Skeletal muscle tissue (tissue), 4 donors: ENCODE measurements around the gene PARP16. TPM values are rescaled to one million over a fixed set of nuclear protein-coding genes. Genes with fewer than 3 reads are reported as not detected.
A peak's percentile ranks its signal among the peaks of the same experiment; 100 is the strongest.

ENCODE experiments used
- H3K27ac ChIP-seq: one replicate; pipeline ENCODE4 v1.7.0; 2013; ENCODE audit warnings: mild to moderate bottlenecking, low read depth, low read length, inconsistent platforms
- H3K27me3 ChIP-seq, 3 donors: one replicate each; pipeline ENCODE4 v1.7.0; 2013; ENCODE audit warnings: low read length in 3 of 3; ENCODE audit not compliant: control insufficient read depth in 3 of 3, insufficient read depth in 3 of 3
- H3K36me3 ChIP-seq, 3 donors: one replicate each; pipeline ENCODE4 v1.7.0; 2013; ENCODE audit warnings: low read length in 3 of 3; ENCODE audit not compliant: control insufficient read depth in 3 of 3, insufficient read depth in 3 of 3
- H3K4me1 ChIP-seq, 3 donors: one replicate each; pipeline ENCODE4 v1.7.0; 2013; ENCODE audit warnings: low read length in 3 of 3, mild to moderate bottlenecking in 3 of 3; ENCODE audit not compliant: control insufficient read depth in 3 of 3, insufficient read depth in 3 of 3
- H3K4me3 ChIP-seq, 3 donors: one replicate each; pipeline ENCODE4 v1.7.0; 2013; ENCODE audit warnings: low read length in 3 of 3
- H3K9ac ChIP-seq, 3 donors: one replicate each; pipeline ENCODE4 v1.7.0; 2013; ENCODE audit warnings: low read length in 3 of 3, mild to moderate bottlenecking in 3 of 3, moderate library complexity in 2 of 3, low read depth in 1 of 3
- H3K9me3 ChIP-seq, 3 donors: one replicate each; pipeline ENCODE4 v1.7.0; 2013; ENCODE audit warnings: low read length in 3 of 3; ENCODE audit not compliant: control insufficient read depth in 3 of 3
- total RNA-seq: library from RNA; depleted of rRNA; stranded (reverse); fragments of >200 nt; gene quantifications from one replicate; pipeline ENCODE4 v1.2.3, GENCODE V29; 2014
- donor health status: Osteomylitis.

Gene PARP16
- total RNA-seq, 1 donor from 2014 or later = 7.3 TPM

DNA sequence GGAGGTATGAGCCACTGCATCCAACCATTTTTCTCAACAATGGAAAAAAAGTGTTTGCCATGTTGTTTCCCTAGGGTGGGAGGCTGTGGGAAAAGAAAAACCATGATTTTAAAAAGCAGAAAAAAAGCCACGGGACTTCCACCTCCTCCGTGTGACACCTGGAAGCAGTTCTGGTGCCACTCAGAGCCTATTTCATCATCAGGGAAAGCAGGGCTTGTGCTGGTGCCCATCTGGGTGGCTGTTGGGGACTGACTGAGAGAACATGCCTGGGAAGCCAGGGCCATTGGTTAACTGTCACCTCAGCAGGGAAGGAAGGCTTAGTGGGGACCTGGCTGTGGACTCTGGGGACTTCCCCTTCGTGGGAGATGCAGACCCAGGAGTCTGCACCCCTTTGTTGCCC is 25.1 kb upstream of the PARP16 start:
- no peak overlapping the region for H3K27ac ChIP-seq
- no peaks in the 10 kb centered on the region for H3K9me3 ChIP-seq
- peaks cover 7 to 16% (median 9%) of the 10 kb centered on the region in 3 donors for H3K4me1 ChIP-seq
- no peaks in the 10 kb centered on the region for H3K36me3 ChIP-seq
- no peak overlapping the region for H3K9ac ChIP-seq
- no peak overlapping the region for H3K4me3 ChIP-seq
- H3K27me3 ChIP-seq = no peaks in the 10 kb centered on the region

- no peaks in the 10 kb centered on the region for H3K9me3 ChIP-seq
- no peaks in the 10 kb centered on the region for H3K36me3 ChIP-seq
- H3K4me3 ChIP-seq = no peak overlapping the region
- no peaks in the 10 kb centered on the region for H3K27me3 ChIP-seq
- H3K4me1 ChIP-seq = peaks cover 7 to 16% (median 9%) of the 10 kb centered on the region in 3 donors
- no peak overlapping the region for H3K9ac ChIP-seq
- no peak overlapping the region for H3K27ac ChIP-seq
Observed at GRCh38 chr15:65310431-65311137, 23.9 kb upstream of the PARP16 start.

GRCh38 chr15:65309882-65310418 is 23.3 kb upstream of the PARP16 start:
- H3K9me3 ChIP-seq = no peaks in the 10 kb centered on the region
- no peaks in the 10 kb centered on the region for H3K36me3 ChIP-seq
- H3K4me3 ChIP-seq = no peak overlapping the region
- peaks cover 11 to 20% (median 12%) of the 10 kb centered on the region in 3 donors for H3K4me1 ChIP-seq
- no peak overlapping the region for H3K27ac ChIP-seq
- H3K27me3 ChIP-seq = no peaks in the 10 kb centered on the region
- H3K9ac ChIP-seq = peak overlapping the region in 1 of 3 donors; percentile 45

- Histone ChIP-seq H3K36me3 (no peaks in the 10 kb centered on the region), H3K9ac (no peak overlapping the region), H3K27ac (no peak overlapping the region), H3K9me3 (no peaks in the 10 kb centered on the region), H3K27me3 (no peaks in the 10 kb centered on the region), H3K4me3 (no peak overlapping the region), H3K4me1 (peaks cover 17 to 24% (median 19%) of the 10 kb centered on the region in 3 donors)
Observed at GRCh38 chr15:65307978-65308377, 21.3 kb upstream of the PARP16 start.

- Histone ChIP-seq H3K27me3 (no peaks in the 10 kb centered on the region), H3K4me1 (peaks cover 10 to 19% (median 17%) of the 10 kb centered on the region in 3 donors), H3K9ac (no peak overlapping the region), H3K9me3 (no peaks in the 10 kb centered on the region), H3K36me3 (no peaks in the 10 kb centered on the region), H3K4me3 (no peak overlapping the region), H3K27ac (no peak overlapping the region)
Observed at GRCh38 chr15:65306551-65306950, 19.9 kb upstream of the PARP16 start.

DNA sequence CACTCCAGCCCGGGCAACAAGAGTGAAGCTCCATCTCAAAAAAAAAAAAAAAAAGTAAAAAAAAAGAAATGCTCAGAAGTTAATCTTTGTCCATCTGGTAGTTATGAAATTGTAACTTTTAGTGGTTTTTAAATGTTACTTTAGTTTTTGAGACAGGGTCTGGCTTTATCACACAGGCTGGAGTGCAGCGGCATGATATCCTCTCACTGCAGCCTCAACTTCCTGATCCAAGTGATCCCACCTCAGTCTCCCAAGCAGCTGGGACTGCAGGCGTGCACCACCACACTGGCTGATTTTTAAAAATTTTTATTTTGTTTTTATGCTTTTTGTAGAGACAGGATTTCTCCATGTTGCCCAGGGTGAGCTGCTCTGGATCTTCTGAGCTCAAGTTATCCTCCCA is 19.1 kb upstream of the PARP16 start:
- no peaks in the 10 kb centered on the region for H3K9me3 ChIP-seq
- H3K36me3 ChIP-seq = no peaks in the 10 kb centered on the region
- no peak overlapping the region for H3K27ac ChIP-seq
- H3K27me3 ChIP-seq = no peaks in the 10 kb centered on the region
- H3K4me3 ChIP-seq = no peak overlapping the region
- H3K4me1 ChIP-seq = peaks cover 10 to 19% (median 17%) of the 10 kb centered on the region in 3 donors
- no peak overlapping the region for H3K9ac ChIP-seq

GRCh38 chr15:65305150-65305758 is 18.6 kb upstream of the PARP16 start:
- peak overlapping the region; percentile 80 to 94 (median 87) for H3K9ac ChIP-seq
- peak overlapping the region; percentile 51 to 59 (median 54) for H3K4me3 ChIP-seq
- no peaks in the 10 kb centered on the region for H3K27me3 ChIP-seq
- peak overlapping the region; percentile 87 for H3K27ac ChIP-seq
- no peaks in the 10 kb centered on the region for H3K36me3 ChIP-seq
- H3K4me1 ChIP-seq = peaks cover 10 to 17% (median 15%) of the 10 kb centered on the region in 3 donors
- no peaks in the 10 kb centered on the region for H3K9me3 ChIP-seq

DNA sequence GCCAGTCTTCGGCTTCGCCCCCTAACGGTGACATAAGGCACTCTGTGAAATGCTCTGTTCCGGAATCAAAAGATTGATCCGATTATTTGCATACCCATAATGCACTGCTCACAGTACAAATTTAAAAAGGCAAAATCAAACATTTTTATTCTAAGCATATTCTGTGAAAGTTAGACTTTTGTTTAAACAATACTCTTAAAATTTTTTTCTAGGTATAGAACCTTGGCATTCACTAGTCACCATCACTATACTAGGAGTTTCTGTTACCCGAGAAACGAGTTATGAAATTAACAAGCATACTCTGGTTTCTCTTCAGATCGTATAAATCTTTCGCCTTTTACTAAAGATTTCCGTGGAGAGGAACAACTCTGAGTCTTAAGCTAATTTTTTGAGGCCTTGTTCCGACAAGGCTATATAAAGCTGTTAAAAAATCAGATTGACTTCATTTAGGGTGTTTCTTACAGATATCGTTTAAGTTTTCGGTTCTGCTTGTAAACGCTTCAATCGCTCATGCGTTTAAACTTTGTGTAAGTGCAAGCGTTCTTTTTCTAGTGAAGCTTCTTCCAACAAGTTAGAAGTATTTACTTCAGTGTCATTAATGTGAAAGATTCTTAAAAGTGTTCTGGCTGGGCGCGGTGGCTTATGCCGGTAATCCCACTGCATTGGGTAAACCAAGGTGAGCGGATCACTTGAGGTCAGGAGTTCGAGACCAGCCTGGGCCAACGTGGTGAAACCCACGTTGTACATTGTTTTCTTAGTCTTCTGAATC is 17.9 kb upstream of the PARP16 start, which contains the start of gene RNU5B-1:
TSS of gene RNU5B-1 (plus strand) at position 297 of the 769 bp plus-strand sequence.
- H3K27ac ChIP-seq = peak within 1 kb of the TSS; percentile 87
- no peaks in the 10 kb centered on the region for H3K9me3 ChIP-seq
- H3K4me3 ChIP-seq = peak within 1 kb of the TSS; percentile 71 to 84 (median 82)
- H3K27me3 ChIP-seq = no peaks in the 10 kb centered on the region
- peak within 1 kb of the TSS; percentile 80 to 94 (median 87) for H3K9ac ChIP-seq
- peaks cover 10% of the 10 kb centered on the region in 3 donors for H3K4me1 ChIP-seq
- no peaks in the 10 kb centered on the region for H3K36me3 ChIP-seq

GRCh38 chr15:65303687-65304380 is 17.2 kb upstream of the PARP16 start:
- peaks cover 10% of the 10 kb centered on the region in 3 donors for H3K4me1 ChIP-seq
- H3K36me3 ChIP-seq = no peaks in the 10 kb centered on the region
- H3K4me3 ChIP-seq = peak overlapping the region; percentile 71 to 84 (median 82)
- H3K27ac ChIP-seq = peak overlapping the region; percentile 87
- no peaks in the 10 kb centered on the region for H3K9me3 ChIP-seq
- H3K9ac ChIP-seq = peak overlapping the region; percentile 80 to 94 (median 87)
- H3K27me3 ChIP-seq = no peaks in the 10 kb centered on the region
